NCI-H446 (cell line): ENCODE results near the gene IQCF6.
"Not testable (repeated sequence)": the region's sequence is repeated elsewhere in the genome, so short reads cannot be mapped to it uniquely, and the experiment has no call there.

ENCODE experiments used
- DNase-seq, 2 experiments: peaks; one replicate each; lab custom pipeline; 2025; lab: John Stamatoyannopoulos, UW

Gene IQCF6

DNA sequence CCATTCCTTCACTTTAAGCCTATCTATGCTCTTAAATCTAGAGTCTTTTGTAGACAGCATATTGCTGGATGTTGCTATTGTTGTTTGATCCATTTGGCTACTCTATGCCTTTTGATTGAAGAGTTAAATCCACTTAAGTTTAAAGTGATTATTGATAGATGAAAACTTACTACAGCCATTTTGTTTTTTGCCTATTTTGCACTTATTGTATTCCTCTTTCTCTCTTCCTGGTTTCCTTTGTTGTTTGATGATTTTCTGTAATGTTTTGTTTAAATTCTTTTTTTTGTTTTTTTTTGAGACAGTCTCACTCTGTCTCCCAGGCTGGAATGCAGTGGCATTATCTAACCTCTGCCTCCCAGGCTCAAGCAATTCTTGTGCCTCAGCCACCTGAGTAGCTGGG, 19.8 kb downstream of the IQCF6 start:
- no peak for DNase-seq

DNA sequence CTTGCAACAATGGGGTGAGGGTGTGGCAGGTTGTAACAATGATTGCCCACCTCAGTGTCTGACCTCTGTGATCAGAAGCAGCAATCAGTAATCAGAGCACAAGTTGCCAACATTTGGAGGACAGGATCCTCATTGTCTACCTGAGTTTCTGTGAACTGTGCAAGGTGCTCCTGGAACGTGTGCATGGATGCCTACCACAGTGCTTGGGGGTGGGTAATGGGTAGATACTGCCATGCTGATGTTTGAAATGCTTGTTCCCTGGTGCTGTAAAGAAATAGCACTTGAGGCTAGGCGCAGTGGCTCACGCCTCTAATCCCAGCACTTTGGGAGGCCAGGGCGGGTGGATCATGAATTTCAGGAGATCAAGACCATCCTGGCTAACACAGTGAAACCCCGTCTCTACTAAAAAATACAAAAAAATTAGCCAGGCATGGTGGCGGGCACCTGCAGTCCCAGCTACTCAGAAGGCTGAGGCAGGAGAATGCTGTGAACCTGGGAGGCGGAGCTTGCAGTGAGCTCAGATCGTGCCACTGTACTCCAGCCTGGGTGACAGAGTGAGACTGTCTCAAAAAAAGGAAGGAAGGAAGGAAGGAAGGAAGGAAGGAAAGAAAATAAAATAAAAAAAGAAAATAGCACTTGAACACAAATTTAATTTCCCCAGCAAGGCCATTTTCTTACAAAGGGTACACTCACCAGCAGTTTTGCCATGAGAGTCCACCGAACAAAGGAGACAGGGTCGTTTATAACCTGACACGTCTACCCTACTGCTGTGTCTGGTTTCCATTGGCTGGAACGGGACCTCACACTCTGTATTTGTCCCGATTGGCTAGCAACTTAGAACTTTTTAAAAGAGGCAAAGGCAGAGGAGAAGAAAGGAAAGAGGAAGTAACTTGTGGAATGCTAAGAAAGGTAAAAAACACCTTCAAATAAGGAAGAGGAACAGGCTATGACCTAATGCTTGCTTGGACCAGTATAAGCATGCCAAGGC, 25.0 kb downstream of the IQCF6 start:
- DNase-seq: not testable (repeated sequence)

DNA sequence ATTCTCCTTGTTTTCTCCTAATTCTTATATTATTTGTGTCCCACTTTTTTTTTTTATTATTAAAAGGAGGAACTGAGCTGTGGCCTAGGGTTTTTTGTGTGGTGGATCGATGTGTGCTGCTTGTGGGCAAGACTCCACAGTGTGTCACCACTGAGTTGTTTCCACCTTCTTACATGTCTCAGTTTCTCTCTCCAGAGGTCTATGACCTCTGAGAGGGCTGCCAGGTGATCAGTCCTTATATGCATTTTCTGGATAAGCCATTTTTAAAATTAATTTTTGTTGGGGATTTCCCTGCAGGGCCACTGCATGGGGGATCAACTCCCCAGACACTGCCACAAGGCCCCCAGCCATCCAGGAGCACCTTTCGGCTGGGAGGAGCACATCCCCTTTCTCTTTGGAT, 27.8 kb downstream of the IQCF6 start:
- DNase-seq: no peak

DNA sequence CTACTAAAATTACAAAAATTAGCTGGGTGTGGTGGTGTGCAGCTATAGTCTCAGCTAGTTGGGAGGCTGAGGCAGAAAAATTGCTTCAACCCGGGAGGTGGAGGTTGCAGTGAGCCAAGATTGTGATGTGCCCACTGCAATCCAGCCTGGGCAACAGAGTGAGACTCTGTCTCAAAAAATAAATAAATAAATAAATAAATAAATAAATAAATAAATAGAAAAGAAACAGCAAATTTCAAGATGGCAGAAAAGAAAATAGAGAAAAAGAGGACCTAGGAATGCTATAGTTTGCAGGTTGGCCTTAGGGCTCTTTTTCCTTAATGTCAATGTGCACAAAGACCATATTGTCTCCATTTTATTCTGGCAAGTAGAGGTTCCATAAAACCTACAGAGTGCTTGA, 28.2 kb downstream of the IQCF6 start:
- no peak for DNase-seq

DNA sequence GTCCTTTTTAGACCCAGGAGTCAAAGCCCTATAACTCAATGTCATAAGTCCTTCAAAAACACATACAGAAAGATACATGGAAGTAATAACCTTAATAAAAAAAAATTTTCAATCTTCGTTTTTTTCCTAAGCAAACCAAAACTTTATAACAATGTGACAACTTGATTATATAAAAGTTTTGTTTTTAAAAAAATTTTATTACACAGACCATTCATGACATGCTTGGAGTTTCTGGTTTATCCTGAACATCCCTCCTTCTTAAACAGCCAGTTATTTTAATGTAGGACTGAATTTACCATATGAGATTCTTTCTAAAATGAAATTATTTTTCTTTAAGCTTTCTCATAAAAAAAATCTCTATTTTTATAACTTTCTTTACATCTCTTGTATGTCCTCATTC, 30.7 kb downstream of the IQCF6 start:
- DNase-seq: no peak

DNA sequence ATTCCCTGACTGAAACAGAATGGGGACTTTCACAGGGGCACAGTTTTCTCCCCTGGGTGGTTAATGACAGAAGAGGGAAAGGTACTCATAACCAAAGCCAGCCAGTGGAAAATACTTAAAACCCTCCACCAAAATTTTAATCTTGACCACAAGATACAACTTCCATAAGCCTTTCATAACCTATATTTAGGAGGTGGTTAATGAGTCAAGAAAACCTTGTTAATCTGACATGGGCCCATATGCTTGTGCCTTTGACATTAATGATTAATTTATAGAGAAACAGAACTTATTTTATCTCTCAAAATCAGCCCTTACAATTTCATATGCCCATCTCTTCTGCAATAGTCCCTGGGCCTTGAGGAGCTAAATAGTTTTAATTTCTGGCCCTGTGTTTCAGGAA, 31.2 kb downstream of the IQCF6 start:
- no peak for DNase-seq

DNA sequence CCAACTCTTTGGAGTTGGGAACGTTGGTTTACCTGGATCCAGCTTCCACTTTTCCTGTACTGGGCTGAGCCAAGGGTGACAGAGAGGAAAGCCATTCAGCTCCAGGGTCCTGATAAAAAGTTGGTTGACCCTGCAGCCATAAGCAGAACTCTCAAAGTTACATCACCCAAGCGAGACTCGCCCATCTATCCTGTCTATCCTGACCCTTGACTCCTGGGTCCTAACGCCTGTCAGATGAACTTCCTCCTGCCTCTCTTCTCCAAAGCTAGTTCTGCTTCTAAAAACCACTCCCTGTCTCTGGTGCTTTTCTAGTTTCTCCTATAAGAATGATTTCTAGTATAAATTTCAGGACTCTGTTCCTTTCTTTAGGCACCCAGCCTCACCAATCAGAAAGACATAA, 36.1 kb downstream of the IQCF6 start:
- not testable (repeated sequence) for DNase-seq

DNA sequence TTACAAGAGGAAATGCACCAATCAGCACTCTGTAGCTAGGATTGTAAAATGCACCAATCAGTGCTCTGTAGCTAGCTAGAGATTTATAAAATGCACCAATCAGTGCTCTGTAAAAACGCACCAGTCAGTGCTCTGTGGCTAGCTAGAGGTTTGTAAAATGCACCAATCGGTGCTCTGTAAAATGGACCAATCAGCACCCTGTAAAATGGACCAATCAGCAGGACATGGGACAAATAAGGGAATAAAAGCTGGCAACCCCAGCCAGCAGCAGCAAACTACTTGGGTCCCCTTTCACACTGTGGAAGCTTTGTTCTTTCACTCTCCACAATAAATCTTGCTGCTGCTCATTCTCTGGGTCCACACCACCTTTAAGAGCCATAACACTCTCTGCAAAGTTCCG, 36.7 kb downstream of the IQCF6 start:
- DNase-seq: not testable (repeated sequence)

DNA sequence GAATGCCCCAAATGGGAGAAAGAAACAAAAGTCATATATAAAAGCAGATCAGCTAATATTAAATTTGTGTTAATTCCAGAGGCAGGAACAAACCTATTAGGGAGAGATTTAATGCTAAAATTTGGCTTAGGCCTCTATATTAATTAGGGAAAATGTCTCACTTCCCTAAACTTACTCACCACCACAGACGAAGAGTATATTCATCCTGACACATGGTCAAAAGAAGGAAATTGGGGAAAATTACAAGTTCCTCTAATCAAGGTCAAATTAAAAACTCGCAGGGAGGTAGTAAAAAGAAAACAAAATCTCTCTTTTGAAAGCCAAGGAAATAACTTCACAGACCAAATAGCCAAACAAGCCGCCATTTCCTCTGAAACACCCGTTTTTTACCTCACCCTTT, 39.9 kb downstream of the IQCF6 start:
- no peak for DNase-seq

DNA sequence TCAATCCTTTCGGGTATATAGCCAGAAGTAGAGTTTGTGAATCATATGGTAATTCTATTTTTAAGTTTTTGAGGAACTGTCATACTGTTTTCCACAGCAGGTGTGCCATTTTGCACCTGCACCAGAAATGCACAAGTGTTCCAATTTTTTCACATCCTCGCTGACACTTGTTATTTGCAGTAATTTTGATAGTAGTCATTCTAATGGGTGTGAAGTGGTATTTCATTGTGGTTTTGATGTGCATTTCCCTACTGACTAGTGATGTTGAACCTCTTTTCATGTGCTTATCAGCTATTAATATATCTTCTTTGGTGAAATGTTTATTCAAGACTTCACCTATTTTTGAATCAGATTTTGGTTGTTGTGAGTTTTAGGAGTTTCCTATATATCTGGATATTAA, 43.1 kb downstream of the IQCF6 start:
- DNase-seq: no peak

DNA sequence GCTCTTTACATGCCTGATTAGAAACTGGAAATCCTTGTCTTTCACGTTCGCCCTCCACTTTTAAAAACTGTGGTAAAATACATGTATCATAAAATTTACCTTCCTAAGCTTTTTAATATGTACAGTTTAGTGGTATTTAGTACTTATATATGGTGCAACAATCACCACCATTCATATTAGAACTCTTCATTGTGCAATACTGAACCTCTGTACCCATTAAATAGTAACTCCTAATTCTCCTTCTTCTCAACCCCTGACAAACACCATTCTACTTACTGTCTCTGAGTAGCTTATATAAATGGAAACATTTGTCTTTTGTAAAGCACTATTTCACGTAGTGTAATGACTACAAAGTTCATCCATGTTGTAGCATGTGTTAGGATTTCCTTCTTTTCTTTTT, 44.0 kb downstream of the IQCF6 start:
- DNase-seq: no peak

DNA sequence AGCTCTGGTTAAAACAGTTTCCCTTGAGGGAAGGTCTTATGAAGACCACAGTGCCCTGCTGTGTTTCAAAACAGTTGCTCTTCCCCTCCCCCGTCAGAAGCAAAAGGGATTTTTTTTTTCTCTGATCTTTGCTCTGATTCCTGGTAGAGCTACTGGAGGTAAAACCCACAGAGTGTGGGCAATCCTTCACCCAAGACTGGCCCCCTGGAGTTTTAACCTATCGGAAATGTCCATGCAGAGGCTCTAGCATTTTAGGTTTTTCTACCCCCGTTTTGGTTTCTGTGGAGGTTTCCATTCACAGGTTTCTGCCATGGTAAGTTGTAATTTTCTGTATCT, 44.5 kb downstream of the IQCF6 start:
- DNase-seq: no peak

DNA sequence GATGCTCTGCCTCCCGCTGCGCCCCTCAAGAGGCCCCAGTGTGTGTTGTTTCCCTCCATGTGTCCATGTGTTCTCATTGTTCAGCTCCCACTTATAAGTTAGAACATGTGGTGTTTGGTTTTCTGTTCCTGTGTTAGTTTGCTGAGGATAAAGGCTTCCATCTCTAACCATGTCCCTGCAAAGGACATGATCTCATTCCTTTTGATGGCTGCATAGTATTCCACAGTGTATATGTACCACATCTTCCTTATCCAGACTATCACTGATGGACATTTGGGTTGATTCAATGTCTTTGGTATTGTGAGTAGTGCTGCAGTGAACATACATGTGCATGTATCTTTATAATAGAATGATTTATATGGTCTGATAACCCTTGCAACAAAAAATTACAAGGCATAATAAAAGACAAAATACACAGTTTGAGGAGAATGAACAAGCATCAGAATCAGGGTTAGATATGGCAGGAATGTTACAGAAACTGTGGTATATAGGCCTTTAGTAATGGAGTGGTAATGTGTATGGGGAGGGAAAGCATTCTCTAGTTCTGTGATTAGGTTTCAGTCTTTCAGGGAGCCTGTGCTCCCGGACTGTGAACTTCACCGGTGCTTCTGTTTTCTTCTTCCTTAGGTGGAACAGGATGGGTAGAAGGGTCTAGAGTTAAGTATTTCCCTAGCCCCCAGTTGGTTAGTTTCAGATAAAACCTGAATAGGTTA, 45.0 kb downstream of the IQCF6 start:
- no peak for DNase-seq

DNA sequence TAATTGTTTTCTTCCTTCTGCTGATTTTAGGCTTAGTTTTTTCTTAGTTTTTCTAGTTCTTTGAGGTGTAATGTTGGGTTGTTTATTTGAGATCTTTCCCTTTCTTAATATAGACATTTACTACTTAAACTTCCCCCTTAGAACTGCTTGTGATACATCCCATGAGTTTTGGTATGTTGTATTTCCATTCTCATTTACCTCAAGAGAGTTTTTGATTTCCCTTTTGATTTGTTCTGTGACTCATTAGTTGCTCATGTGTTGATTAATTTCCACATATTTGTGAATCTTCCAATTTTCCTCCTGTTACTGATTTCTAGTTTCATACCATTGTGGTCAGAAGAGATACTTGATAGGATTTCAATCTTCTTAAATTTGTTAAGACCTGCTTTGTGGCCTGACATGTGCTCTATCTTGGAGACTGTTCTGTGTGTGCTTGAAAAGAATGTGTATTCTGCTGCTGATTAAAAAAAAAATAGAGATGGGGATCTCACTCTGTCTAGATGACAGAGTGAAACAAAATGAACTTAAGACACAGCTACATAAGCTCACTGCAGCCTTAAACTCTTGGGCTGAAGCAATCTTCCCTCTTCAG, 49.9 kb downstream of the IQCF6 start:
- no peak for DNase-seq
